Peyer's patch (tissue), 4 donors: ENCODE data around the gene MFSD2B. TPM values are rescaled to one million over a fixed set of nuclear protein-coding genes. Genes with fewer than 3 reads are reported as not detected.

Experiments used
- DNase-seq, 3 donors: peaks; one replicate each; pipeline ENCODE4 v3.0.0-alpha.2; 2017 to 2019
- H3K27ac ChIP-seq, 4 donors: fragments of 200-600 bp; sonication (generic); one replicate each; pipeline ENCODE4 v1.5.1; 2016 to 2019
- H3K27me3 ChIP-seq, 2 donors: fragments of 200-600 bp; sonication (generic); one replicate each; pipeline ENCODE4 v1.5.1; 2019
- H3K36me3 ChIP-seq, 3 donors: fragments of 200-600 bp; sonication (generic); one replicate each; pipeline ENCODE4 v1.5.1; 2016 to 2019
- H3K4me1 ChIP-seq, 4 donors: fragments of 200-600 bp; sonication (generic); one replicate each; pipeline ENCODE4 v1.5.1; 2016 to 2019
- H3K4me3 ChIP-seq, 4 donors: fragments of 200-600 bp; sonication (generic); 1 replicate in 3 of 4; 2 replicates in 1 of 4; pipeline ENCODE4 v1.5.1; 2016 to 2019; ENCODE audit warnings: mild to moderate bottlenecking in 1 of 4
- H3K9me3 ChIP-seq, 4 donors: fragments of 200-600 bp; sonication (generic); one replicate each; pipeline ENCODE4 v1.5.1; 2016 to 2019; ENCODE audit warnings: mild to moderate bottlenecking in 1 of 4
- POLR2A ChIP-seq, 2 donors: fragments of 450-650 bp; IDR thresholded peaks; one replicate each; pipeline ENCODE4 v1.5.1; 2017; ENCODE audit warnings: antibody characterized with exemption in 2 of 2, mild to moderate bottlenecking in 2 of 2, moderate library complexity in 2 of 2
- small RNA-seq, 2 donors: library from RNA; depleted of rRNA; stranded (forward); fragments of <200 nt; gene quantifications; one replicate each; pipeline ENCODE3, GENCODE V24; 2016
- total RNA-seq, 4 donors: library from RNA; depleted of rRNA; stranded (reverse); fragments of >200 nt; gene quantifications; one replicate each; pipeline ENCODE4 v1.1.0, GENCODE V29; 2016
- TF ChIP-seq, protein P1 (sequence below), 6 experiments: fragments of 450-650 bp in 4 of 6; fragments of 200-600 bp in 2 of 6; sonication (generic) in 1 of 6; IDR thresholded peaks; one replicate each; pipeline ENCODE4 v1.5.1; 2017 to 2019; ENCODE audit warnings: antibody characterized with exemption in 6 of 6, mild to moderate bottlenecking in 3 of 6, moderate library complexity in 1 of 6

The MFSD2B gene
- total RNA-seq, 4 donors from 2014 or later, result not detected

DNA sequence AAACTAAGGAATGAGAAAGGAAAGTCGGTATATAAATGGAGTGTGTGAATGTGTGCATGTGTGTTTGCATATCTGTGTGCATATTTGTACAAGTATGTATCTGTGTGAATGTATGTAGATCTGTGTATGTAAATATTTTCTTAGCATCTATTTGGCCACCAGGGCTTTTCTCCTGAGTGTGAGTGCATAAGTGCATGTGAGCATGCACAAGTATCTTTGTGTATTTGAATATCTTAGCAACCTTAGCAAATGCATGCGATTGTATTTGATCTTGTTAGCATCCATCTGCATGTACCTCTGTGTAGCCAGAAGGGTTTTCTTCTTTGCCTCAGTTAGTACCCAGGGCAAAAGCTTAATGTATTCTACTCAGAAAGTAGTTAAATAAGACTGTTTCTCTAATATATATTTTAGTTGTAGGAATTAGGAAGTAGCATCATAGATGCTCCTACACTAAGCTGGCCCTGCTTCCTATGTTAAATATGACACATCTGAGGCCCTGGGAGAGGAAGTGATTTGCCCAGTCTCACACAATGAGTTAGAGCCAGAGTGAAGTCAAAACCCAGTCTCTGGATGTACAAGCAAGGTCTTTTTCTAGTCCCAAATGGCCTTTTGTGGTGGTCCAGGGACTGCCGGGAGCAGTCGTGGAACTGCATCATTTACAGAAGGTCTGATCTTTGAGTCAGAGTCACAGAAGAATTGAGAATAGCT is 48.8 kb downstream of the MFSD2B start:
- H3K27ac ChIP-seq, result no peak overlapping the region
- H3K4me3 ChIP-seq, result no peak overlapping the region
- peak in 1 of 3 donors; percentile 9 for DNase-seq
- H3K4me1 ChIP-seq, result no peaks in the 10 kb centered on the region
- no peaks in the 10 kb centered on the region for H3K27me3 ChIP-seq
- TF ChIP-seq, protein P1, sequence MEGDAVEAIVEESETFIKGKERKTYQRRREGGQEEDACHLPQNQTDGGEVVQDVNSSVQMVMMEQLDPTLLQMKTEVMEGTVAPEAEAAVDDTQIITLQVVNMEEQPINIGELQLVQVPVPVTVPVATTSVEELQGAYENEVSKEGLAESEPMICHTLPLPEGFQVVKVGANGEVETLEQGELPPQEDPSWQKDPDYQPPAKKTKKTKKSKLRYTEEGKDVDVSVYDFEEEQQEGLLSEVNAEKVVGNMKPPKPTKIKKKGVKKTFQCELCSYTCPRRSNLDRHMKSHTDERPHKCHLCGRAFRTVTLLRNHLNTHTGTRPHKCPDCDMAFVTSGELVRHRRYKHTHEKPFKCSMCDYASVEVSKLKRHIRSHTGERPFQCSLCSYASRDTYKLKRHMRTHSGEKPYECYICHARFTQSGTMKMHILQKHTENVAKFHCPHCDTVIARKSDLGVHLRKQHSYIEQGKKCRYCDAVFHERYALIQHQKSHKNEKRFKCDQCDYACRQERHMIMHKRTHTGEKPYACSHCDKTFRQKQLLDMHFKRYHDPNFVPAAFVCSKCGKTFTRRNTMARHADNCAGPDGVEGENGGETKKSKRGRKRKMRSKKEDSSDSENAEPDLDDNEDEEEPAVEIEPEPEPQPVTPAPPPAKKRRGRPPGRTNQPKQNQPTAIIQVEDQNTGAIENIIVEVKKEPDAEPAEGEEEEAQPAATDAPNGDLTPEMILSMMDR (IDR thresholded peaks at IDR 0.05), result no peak
- no peak for TF ChIP-seq POLR2A (IDR thresholded peaks at IDR 0.05)
- no peaks in the 10 kb centered on the region for H3K36me3 ChIP-seq
- no peaks in the 10 kb centered on the region for H3K9me3 ChIP-seq

DNA sequence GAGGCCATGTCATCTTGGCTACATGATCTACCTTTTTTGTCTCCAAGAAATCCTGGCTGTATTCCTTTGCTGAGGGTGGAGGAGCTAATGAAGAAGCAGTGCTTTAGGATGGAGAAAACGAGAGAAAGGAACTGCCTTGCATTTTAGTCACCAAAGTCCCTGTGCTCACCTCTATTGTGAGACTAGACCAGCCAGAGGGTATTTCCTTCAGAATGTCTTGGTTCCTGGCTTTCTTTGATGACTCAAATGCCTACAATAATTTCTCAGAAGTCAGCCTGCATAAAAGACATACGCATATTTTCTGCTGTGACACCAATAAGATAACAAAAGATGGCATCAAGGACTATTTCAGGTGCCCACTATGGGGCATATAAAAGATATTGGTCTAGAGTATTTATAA is 55.5 kb downstream of the MFSD2B start:
- Histone ChIP-seq H3K4me3 (no peak overlapping the region), H3K9me3 (no peaks in the 10 kb centered on the region), H3K4me1 (no peaks in the 10 kb centered on the region), H3K27ac (no peak overlapping the region), H3K27me3 (no peaks in the 10 kb centered on the region), H3K36me3 (peaks cover 0 to 38% (median 0%) of the 10 kb centered on the region in 3 donors)
- no peak for DNase-seq
- no peak for TF ChIP-seq POLR2A (IDR thresholded peaks at IDR 0.05)
- TF ChIP-seq, protein P1 (IDR thresholded peaks at IDR 0.05), result no peak

GRCh38 chr2:24072259-24072658 is 62.4 kb downstream of the MFSD2B start:
- Histone ChIP-seq H3K4me1 (peaks cover 0 to 12% (median 3%) of the 10 kb centered on the region in 4 donors), H3K27ac (no peak overlapping the region), H3K27me3 (no peaks in the 10 kb centered on the region), H3K4me3 (no peak overlapping the region), H3K9me3 (no peaks in the 10 kb centered on the region), H3K36me3 (peaks cover 0 to 63% (median 0%) of the 10 kb centered on the region in 3 donors)
- no peak for TF ChIP-seq POLR2A (IDR thresholded peaks at IDR 0.05)
- TF ChIP-seq, protein P1 (IDR thresholded peaks at IDR 0.05), result no peak
- no peak for DNase-seq

- no peak overlapping the region for H3K27ac ChIP-seq
- H3K4me1 ChIP-seq, result peaks cover 0 to 20% (median 7%) of the 10 kb centered on the region in 4 donors
- no peaks in the 10 kb centered on the region for H3K9me3 ChIP-seq
- DNase-seq, result no peak
- H3K4me3 ChIP-seq, result no peak overlapping the region
- peaks cover 0 to 48% (median 0%) of the 10 kb centered on the region in 3 donors for H3K36me3 ChIP-seq
- TF ChIP-seq POLR2A (IDR thresholded peaks at IDR 0.05), result no peak
- no peaks in the 10 kb centered on the region for H3K27me3 ChIP-seq
Measured at GRCh38 chr2:24073816-24074215, 63.9 kb downstream of the MFSD2B start.

DNA sequence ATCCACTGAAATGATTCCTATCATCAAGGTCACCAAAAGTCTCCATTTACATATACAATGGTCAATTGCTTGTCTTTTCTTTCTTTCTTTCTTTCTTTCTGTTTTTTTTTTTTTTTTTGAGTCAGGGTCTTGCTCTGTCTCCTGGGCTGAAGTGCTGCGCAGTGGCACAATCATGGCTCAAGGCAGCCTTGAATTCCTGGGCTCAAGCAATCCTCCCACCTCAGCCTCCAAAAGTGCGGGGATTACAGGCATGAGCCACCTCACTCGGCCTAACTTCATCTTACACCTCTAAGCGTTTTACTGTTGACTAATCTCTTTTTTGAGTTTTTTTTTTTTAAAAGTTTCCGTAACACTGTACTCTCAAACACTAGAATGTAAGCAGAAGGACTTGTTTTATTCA is 65.4 kb downstream of the MFSD2B start:
- no peak for TF ChIP-seq POLR2A (IDR thresholded peaks at IDR 0.05)
- TF ChIP-seq, protein P1 (IDR thresholded peaks at IDR 0.05), result no peak
- H3K4me3 ChIP-seq, result peak overlapping the region; percentile 64 to 80 (median 74)
- H3K27me3 ChIP-seq, result no peaks in the 10 kb centered on the region
- no peaks in the 10 kb centered on the region for H3K9me3 ChIP-seq
- no peak for DNase-seq
- peaks cover 0 to 48% (median 0%) of the 10 kb centered on the region in 3 donors for H3K36me3 ChIP-seq
- peak overlapping the region in 2 of 4 donors; percentile 96 to 98 for H3K27ac ChIP-seq
- H3K4me1 ChIP-seq, result peaks cover 0 to 20% (median 7%) of the 10 kb centered on the region in 4 donors

Small RNA genes within 50 kb of the gene (small RNA-seq; reads per million reads assigned to genes)
- 0 reads per million in 2 donors for gene RN7SL610P
- gene RNU6-370P, result 0 reads per million in 2 donors

Other genes starting within 250 kb of the MFSD2B start
- gene ATAD2B, start 83.0 kb upstream of the MFSD2B start, total RNA-seq, result 10 to 100 TPM; 41.9 to 71.0 (median 53.1) TPM
- 10 to 100 TPM; 11.7 to 20.4 (median 15.8) TPM for gene UBXN2A, start 69.6 kb upstream of the MFSD2B start, total RNA-seq
- 1 to 10 TPM; 3.3 to 5.8 (median 3.7) TPM for gene WDCP, start 37.3 kb downstream of the MFSD2B start, total RNA-seq
- gene FKBP1B, start 39.7 kb downstream of the MFSD2B start, total RNA-seq, result 10 to 100 TPM in 2 of 4 donors, 1 to 10 TPM in 2; 6.7 to 16.3 (median 10.9) TPM
- gene SF3B6, start 66.2 kb downstream of the MFSD2B start, total RNA-seq, result 100 to 1,000 TPM in 2 of 4 donors, 10 to 100 TPM in 2; 75.9 to 138 (median 91.9) TPM
- gene TP53I3, start 74.7 kb downstream of the MFSD2B start, total RNA-seq, result 100 to 1,000 TPM in 3 of 4 donors, 10 to 100 TPM in 1; 87.5 to 371 (median 241) TPM
- gene PFN4, start 113.2 kb downstream of the MFSD2B start, total RNA-seq, result not detected
- gene FAM228B, start 113.4 kb downstream of the MFSD2B start, total RNA-seq, result 10 to 100 TPM in 2 of 4 donors, 1 to 10 TPM in 2; 6.0 to 35.5 (median 9.1) TPM
- gene FAM228A, start 165.0 kb downstream of the MFSD2B start, total RNA-seq, result under 1 TPM in 1 of 4 donors, not detected in 3; 0.54 TPM